Skeletal muscle satellite cell (primary cell): ENCODE data around the gene MYH16.
"Not testable (repeated sequence)": the region's sequence is repeated elsewhere in the genome, so short reads cannot be mapped to it uniquely, and the experiment has no call there.

Experiments
- H3K27me3 ChIP-seq: 2 replicates; pipeline ENCODE4 v1.7.0; 2013; ENCODE audit warnings: low read length; ENCODE audit not compliant: control insufficient read depth, insufficient read depth
- H3K36me3 ChIP-seq: 2 replicates; pipeline ENCODE4 v1.7.0; 2013; ENCODE audit warnings: mild to moderate bottlenecking, control low read depth, low read length; ENCODE audit not compliant: insufficient read depth
- H3K4me1 ChIP-seq: 2 replicates; pipeline ENCODE4 v1.7.0; 2013; ENCODE audit warnings: low read length; ENCODE audit not compliant: control insufficient read depth, insufficient read depth
- H3K4me2 ChIP-seq: 2 replicates; pipeline ENCODE4 v1.7.0; 2013; ENCODE audit warnings: mild to moderate bottlenecking, low read length
- H3K4me3 ChIP-seq: 2 replicates; pipeline ENCODE4 v1.7.0; 2013; ENCODE audit warnings: low read length
- H3K9ac ChIP-seq: 2 replicates; pipeline ENCODE4 v1.7.0; 2013; ENCODE audit warnings: mild to moderate bottlenecking, low read depth, low read length, moderate library complexity
- H3K9me3 ChIP-seq: replicated peaks from 2 replicates; pipeline ENCODE4 v1.7.0; 2013; ENCODE audit warnings: mild to moderate bottlenecking, control low read depth, low read length

MYH16 gene

DNA sequence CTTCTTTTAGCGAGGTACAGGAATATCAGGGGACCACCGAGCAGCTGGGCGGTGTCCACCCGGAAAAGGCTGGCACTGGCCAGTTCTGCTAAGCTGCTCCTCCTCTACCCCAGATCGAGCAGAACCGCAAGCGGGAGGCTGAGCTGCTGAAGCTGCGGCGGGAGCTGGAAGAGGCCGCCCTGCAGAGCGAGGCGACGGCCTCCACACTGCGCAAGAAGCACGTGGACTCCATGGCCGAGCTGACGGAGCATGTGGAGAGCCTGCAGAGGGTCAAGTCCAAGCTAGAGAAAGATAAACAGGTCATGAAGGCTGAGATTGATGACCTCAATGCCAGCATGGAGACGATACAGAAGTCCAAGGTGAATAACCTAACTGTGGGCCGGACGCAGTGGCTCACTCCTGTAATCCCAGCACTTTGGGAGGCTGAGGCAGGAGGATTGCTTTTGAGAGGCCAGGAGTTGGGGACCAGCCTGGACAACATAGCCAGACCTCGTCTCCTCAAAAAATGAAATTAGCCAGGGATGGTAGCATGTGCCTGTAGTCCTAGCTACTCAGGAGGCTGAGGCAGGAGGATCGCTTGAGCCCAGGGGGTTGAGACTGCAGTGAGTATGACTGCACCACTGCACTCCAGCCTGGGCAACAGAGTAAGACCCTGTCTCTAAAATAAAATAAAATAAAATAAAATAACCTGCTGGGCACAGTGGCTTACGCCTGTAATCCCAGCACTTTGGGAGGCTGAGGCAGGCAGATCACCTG lies 15.3 kb downstream of the MYH16 start:
- Histone ChIP-seq H3K36me3 (no peaks in the 10 kb centered on the region), H3K9ac (no peak overlapping the region), H3K27me3 (no peaks in the 10 kb centered on the region), H3K4me3 (no peak overlapping the region), H3K9me3 (no peaks in the 10 kb centered on the region), H3K4me1 (no peaks in the 10 kb centered on the region), H3K4me2 (no peak overlapping the region)

DNA sequence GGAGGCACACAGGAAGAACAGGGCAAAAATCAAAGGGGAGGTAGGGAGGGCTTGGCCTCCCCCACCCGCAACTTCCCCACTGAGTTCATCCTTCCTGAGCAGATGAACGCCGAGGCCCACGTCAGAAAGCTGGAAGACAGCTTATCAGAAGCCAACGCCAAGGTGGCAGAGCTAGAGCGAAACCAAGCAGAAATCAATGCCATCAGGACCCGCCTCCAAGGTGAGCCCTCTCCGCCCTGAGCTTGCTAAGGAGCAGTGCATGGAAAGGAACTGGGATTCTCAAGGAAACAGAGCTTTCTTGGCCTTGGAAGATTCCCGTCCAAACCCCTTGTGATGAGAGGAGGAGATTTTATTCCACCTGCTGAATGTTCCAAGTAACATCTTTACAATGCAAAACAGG lies 16.5 kb downstream of the MYH16 start:
- Histone ChIP-seq H3K9me3 (no peaks in the 10 kb centered on the region), H3K4me1 (no peaks in the 10 kb centered on the region), H3K27me3 (no peaks in the 10 kb centered on the region), H3K4me2 (no peak overlapping the region), H3K9ac (no peak overlapping the region), H3K4me3 (no peak overlapping the region), H3K36me3 (no peaks in the 10 kb centered on the region)

DNA sequence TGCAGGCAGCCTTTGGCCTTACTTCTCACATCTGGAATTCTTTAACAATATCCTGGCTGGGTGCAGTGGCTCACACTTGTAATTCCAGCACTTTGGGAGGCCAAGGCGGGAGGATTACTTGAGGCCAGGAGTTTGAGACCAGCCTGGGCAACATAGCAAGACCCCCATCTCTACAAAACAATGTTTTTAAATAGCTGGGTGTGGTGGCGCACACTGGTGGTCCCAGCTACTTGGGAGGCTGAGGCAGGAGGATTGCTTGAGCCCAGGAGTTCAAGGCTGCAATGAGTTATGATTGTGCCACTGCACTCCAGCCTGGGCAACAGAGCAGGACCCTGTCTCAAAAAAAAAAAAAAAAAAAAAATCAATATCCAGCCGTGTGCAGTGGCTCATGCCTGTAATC lies 17.5 kb downstream of the MYH16 start:
- H3K9me3 ChIP-seq, H3K4me1 ChIP-seq, H3K27me3 ChIP-seq, H3K4me2 ChIP-seq, H3K4me3 ChIP-seq, H3K36me3 ChIP-seq, H3K9ac ChIP-seq: not testable (repeated sequence)

DNA sequence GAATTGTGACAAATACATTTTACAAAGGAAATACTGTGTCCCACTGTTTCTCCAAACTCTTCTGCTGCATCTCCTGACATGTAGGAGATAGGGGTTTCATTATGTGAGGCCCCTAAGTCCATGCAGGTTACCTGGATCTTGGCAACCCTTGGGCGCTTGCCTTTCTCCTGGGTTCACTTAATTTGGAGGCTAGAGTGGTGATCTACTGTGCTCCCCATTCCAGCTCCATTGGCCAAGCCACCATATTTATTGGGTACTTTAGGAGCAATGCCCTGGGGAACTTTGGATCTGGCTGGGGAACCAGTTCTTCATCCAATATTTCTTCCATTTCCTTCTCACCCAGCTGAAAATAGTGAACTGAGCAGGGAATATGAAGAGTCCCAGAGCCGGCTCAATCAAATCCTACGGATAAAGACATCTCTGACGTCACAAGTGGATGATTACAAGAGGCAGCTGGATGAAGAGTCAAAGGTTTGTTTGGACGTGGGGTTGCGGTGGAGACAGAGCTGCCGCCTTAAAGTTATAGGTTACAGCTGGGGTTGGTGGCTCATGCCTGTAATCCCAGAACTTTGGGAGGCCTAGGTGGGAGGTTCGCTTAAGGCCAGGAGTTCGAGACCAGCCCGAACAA lies 18.5 kb downstream of the MYH16 start:
- Histone ChIP-seq H3K36me3 (no peaks in the 10 kb centered on the region), H3K9me3 (no peaks in the 10 kb centered on the region), H3K4me1 (no peaks in the 10 kb centered on the region), H3K9ac (no peak overlapping the region), H3K4me3 (no peak overlapping the region), H3K27me3 (no peaks in the 10 kb centered on the region), H3K4me2 (no peak overlapping the region)

DNA sequence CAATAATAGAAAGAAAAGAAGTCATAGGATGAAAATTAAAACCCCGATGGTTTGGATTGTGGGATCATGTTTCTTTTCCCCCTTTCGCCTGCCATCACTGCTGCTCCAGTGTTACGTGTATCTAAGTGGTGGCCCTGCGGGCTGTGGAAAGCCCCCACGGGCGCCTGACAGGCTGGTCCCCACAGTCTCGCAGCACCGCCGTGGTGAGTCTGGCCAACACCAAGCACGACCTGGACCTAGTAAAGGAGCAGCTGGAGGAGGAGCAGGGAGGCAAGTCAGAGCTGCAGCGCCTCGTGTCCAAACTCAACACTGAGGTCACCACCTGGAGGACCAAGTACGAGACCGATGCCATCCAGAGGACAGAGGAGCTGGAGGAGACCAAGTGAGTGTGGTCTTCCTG lies 19.5 kb downstream of the MYH16 start:
- no peaks in the 10 kb centered on the region for H3K4me1 ChIP-seq

DNA sequence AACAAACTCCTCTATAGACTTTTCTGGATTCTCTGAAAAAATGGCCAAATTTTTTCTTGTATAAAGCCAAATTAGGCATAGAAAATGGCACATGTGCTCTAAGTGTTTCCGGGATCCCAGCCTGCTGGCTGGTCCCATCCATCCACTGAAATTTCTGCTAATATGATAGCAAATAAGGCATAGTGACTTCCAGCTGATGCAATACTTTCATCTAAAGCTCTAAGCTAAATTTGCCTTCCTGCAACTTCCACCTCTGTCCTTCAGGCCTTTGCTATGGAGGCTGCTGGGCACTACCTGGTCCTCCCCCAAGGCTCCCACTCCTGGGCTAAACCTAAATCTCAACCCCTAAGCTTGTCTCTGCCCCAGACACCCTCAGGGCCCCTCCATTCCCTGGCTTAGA lies 20.5 kb downstream of the MYH16 start:
- H3K9me3 ChIP-seq = no peaks in the 10 kb centered on the region
- no peak overlapping the region for H3K4me2 ChIP-seq
- no peak overlapping the region for H3K9ac ChIP-seq
- no peak overlapping the region for H3K4me3 ChIP-seq
- H3K4me1 ChIP-seq = no peaks in the 10 kb centered on the region
- H3K36me3 ChIP-seq = no peaks in the 10 kb centered on the region
- no peaks in the 10 kb centered on the region for H3K27me3 ChIP-seq

More for the DNA sequence above, 19.5 kb downstream of the MYH16 start:
- no peak overlapping the region for H3K4me2 ChIP-seq
- H3K36me3 ChIP-seq = no peaks in the 10 kb centered on the region
- no peak overlapping the region for H3K9ac ChIP-seq
- H3K4me3 ChIP-seq = no peak overlapping the region
- no peaks in the 10 kb centered on the region for H3K27me3 ChIP-seq
- no peaks in the 10 kb centered on the region for H3K9me3 ChIP-seq

DNA sequence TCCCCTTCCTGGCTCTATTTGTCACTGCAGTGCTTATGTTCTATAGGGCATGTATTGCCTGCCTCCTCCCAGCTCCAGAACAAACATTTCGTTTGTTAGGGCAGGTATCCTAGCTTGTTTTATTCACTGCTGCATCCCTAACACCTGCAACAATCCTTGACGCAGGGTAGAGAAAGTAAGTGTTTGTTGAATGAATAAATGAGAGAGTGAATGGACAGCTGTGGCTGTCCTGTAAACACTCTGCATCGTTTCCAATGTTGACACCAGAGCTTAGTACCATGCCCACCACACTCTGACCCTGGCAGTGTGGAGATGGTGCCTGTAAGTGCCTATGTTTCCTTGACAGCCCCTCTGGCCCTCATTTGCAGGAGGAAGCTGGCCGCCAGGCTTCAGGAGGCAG lies 21.0 kb downstream of the MYH16 start:
- no peaks in the 10 kb centered on the region for H3K4me1 ChIP-seq
- H3K27me3 ChIP-seq = no peaks in the 10 kb centered on the region
- H3K9ac ChIP-seq = no peak overlapping the region
- no peak overlapping the region for H3K4me3 ChIP-seq
- no peaks in the 10 kb centered on the region for H3K9me3 ChIP-seq
- no peaks in the 10 kb centered on the region for H3K36me3 ChIP-seq
- no peak overlapping the region for H3K4me2 ChIP-seq

DNA sequence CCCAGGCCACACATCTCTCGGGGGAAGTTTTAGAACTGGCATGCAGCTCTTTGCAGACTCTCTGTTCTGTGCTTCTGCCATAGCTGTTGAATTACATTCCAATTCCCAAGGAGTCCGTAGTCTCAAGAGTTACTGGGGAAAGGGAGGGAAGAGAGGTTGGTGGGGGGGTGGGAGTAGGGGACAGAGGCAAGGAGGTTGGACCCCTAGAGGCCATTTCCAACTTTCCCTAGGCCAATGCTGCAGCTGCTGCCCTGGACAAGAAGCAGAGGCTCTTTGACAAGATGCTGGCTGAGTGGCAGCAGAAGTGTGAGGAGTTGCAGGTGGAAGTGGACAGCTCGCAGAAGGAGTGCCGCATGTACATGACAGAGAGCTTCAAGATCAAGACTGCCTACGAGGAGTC lies 23.8 kb downstream of the MYH16 start:
- Histone ChIP-seq H3K27me3 (no peaks in the 10 kb centered on the region), H3K9me3 (no peaks in the 10 kb centered on the region), H3K9ac (no peak overlapping the region), H3K4me3 (no peak overlapping the region), H3K4me1 (no peaks in the 10 kb centered on the region), H3K4me2 (no peak overlapping the region), H3K36me3 (no peaks in the 10 kb centered on the region)

DNA sequence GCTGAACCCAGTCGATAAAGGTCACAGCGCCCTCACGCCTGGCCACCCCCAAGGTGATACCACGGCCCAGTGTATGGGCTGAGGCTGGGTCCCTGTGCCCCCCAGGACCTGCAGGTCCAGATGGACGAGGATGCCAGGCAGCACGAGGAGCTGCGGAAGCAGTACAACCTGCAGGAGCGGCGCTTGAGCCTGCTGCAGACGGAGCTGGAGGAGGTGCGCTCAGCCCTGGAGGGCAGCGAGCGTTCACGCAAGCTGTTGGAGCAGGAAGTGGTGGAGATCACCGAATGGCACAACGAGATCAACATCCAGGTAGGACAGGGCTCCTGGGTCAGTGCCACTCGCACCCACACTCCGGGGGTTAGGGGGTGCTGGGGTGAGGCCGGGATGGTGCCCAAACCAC lies 28.9 kb downstream of the MYH16 start:
- Histone ChIP-seq H3K9ac (no peak overlapping the region), H3K9me3 (no peaks in the 10 kb centered on the region), H3K4me3 (no peak overlapping the region), H3K4me2 (no peak overlapping the region), H3K36me3 (no peaks in the 10 kb centered on the region), H3K27me3 (no peaks in the 10 kb centered on the region), H3K4me1 (no peaks in the 10 kb centered on the region)

DNA sequence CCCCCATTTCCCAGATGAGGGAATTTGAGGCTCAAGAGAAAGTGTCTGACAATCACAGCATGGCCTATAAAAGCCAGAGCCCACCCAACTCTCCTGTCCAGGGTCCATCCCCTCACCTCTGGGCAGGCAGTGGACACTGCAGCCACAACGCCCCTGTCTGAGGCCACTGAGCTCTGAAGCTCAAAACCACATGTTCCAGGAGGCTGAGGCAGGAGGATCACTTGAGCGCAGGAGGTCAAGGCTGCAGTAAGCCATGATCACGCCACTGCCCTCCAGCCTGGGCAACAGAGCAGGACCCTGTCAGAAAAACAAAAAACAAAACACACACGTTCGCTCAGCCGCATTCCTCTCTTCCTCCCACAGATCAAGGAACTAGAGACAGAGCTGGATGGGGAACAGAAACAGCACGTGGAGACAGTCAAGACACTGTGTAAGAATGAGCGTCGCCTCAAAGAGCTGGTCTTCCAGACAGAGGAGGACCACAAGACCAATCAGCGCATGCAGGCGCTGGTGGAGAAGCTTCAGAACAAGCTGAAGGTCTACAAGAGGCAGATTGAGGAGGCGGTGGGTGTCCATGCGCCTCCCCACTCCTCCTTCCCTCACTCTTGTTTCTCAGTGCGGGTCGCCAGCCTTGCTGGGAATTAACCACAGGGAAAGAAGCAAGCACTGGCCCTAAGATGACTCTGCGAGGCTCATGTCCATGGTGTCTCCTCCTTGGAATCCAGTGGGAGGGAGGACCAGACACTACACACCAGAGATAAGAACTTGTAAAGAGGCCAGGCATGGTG lies 33.0 kb downstream of the MYH16 start:
- Histone ChIP-seq H3K4me1 (no peaks in the 10 kb centered on the region), H3K4me3 (no peak overlapping the region), H3K9ac (no peak overlapping the region), H3K4me2 (no peak overlapping the region), H3K27me3 (no peaks in the 10 kb centered on the region), H3K9me3 (no peaks in the 10 kb centered on the region), H3K36me3 (no peaks in the 10 kb centered on the region)

DNA sequence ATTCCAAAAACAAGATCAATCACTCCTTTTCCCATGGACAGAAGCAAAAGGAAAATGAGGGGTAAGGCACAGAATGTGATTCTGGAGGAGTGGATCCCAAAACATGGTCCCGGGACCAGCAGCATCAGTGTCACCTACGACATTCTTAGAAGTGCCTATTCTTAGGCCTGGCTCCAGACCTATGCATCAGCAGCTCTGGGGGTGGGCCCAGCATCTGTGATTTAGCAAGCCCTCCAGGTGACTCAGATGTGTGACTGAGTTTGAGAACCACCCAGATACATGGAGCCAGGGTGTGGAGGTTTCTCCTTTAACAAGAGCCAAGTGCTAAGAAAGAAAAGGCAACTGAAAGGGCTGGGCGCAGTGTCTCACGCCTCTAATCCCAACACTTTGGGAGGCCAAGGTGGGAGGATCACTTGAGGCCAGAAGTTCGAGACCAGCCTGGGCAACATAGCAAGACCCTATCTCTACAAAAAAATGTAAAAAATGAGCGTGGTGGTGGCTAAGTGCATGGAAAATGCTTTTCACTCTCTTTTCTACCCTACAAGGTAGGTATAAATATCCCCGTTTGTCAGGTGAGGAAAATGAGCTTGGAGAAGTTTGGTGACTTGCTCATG lies 35.9 kb downstream of the MYH16 start:
- Histone ChIP-seq H3K9me3 (no peaks in the 10 kb centered on the region), H3K4me2 (no peak overlapping the region), H3K4me3 (no peak overlapping the region), H3K27me3 (no peaks in the 10 kb centered on the region), H3K9ac (no peak overlapping the region), H3K36me3 (no peaks in the 10 kb centered on the region), H3K4me1 (no peaks in the 10 kb centered on the region)
